ENCODE data around the gene PTPRCAP.

Gene PTPRCAP

DNA sequence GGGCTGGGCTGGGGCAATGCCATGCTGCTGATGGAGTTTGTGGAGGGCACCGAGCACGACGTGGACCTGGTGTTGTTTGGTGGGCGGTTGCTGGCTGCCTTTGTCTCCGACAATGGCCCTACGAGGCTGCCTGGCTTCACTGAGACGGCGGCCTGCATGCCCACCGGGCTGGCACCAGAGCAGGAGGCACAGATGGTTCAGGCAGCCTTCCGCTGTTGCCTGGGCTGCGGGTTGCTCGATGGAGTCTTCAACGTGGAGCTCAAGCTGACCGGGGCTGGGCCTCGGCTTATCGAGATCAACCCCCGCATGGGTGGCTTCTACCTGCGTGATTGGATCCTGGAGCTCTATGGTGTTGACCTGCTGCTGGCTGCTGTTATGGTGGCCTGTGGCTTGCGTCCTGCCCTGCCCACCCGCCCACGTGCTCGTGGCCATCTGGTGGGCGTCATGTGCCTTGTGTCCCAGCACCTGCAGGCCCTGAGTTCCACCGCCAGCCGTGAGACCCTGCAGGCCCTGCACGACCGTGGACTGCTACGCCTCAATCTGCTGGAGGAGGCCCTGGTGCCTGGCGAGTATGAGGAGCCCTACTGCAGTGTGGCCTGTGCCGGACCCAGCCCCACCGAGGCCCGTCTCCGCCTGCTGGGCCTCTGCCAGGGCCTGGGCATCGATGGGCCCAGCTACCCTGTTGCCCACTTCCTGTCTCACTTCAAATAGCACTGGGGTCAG is 13.4 kb downstream of the PTPRCAP start:
- no peak for DNase-seq

- DNase-seq, result no peak
Measured at GRCh38 chr11:67423466-67423865, 14.0 kb downstream of the PTPRCAP start.

- no peak for DNase-seq
Measured at GRCh38 chr11:67422891-67423290, 14.6 kb downstream of the PTPRCAP start.

DNA sequence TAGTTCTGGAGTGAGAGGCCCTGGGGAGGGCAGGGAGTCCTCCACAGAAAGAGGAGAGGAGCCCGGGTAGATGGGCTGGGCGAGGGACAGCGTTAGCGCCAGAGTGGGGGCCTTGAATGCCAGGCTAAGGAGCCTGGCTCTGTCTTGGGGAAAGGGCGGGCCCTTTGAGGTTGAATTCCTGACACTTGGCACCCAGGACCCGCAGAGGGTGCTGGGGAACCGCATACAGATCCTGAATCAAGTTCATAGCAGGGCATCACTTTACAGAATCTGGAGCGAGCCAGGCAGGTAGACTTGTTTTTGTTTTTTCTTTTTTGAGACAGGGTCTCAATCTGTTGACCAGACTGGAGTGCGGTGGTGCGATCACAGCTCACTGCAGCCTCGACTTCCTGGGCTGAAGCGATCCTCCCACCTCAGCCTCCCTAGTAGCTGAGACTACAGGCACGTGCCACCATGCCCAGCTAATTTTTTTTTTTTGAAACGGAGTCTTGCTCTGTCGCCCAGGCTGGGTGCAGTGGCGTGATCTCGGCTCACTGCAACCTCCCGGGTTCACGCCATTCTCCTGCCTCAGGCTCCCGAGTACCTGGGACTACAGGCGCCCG is 16.0 kb downstream of the PTPRCAP start:
- DNase-seq, result no peak

- DNase-seq, result peak; percentile 89 to 90
Measured at GRCh38 chr11:67420646-67421429, 16.6 kb downstream of the PTPRCAP start.

DNA sequence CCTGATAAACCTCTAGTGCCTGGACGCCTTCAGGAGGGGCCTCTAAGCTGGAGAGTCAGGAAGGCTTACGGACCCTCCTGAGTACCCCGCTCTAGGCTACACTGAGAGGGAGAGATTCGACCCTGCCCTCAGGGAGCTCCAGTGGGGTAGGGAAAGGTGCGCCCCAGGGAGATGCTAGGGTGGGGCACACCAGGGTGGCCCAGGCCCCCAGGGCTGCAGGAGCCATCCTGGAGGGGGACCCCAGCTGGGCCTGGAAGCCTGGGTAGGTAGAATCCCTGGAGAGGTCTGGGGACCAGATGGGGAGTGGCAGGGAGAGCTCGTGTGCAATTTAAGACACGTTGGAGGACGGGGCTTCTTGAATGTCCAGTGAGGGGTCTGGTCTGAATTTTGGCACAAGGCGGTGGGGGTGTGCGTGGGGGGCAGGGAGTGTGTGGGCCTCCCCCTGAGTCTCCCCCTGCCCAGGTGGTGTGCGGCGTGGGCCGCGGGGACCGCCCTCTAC is 17.3 kb downstream of the PTPRCAP start:
- no peak for DNase-seq

DNA sequence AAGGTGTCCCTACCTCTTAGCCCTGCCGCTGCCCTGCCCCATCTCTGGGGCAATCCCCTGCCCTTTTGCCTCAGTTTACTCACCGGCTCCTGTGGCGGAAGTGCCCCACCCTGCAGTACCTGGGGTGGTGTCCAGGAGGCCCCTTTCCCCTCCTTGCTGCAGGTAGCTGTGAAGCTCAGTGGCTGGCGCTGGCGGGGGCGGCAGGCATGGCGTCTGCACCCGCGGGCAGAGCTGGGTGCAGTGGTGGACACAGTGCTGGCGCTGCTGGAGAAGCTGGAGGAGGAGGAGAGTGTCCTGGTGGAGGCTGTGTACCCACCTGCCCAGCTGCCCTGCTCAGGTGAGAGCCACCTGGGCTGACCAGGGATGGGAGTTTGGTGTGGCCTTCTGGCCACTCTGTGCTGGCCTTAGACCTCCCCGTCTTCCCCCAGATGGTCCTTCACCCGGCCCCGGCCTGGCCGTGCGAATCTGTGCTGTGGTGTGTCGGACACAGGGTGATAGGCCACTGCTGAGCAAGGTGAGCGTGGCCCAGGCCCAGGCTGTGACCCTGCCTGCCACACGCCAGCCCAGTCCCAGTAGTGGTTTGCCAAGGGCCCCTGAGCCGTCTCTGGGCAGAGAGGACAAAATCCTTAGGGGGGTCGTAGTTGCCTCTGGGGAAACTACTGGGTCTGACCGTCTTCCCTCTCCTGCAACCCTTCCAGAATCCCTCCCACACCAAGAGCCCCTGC is 18.0 kb downstream of the PTPRCAP start:
- DNase-seq, result no peak

DNA sequence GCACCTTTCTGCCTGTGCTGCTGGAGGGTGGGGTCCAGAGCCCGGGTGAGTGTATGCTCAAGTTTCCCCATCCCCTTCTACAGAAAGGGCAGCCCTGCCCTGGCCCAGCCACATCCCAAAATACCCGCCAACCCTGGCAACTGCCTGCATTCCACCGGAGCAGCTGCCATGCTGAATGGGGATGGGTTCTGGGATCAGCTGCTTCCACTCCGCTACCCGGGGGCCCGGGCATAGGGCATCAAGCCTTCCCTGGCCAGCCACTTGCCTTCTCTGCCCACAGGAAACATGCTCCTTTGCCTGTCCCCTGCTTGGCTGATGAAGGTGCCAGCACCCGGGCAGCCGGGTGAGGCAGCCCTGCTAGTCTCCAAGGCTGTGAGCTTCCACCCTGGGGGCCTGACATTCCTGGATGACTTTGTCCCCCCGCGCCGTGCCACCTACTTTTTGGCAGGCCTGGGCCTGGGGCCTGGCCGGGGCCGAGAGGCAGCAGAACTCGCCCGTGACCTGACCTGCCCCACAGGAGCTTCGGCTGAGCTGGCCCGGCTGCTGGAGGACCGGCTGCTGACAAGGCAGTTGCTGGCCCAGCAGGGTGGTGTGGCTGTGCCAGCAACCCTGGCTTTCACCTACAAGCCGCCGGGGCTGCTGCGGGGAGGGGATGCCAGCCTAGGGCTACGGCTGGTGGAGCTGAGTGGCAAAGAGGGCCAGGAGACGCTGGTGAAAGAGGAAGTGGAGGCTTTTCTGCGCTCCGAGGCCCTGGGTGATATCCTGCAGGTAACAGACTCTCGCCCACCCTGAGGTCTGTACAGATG is 18.8 kb downstream of the PTPRCAP start:
- no peak for DNase-seq

- DNase-seq, result no peak
Measured at GRCh38 chr11:67417425-67417824, 20.1 kb downstream of the PTPRCAP start.

DNA sequence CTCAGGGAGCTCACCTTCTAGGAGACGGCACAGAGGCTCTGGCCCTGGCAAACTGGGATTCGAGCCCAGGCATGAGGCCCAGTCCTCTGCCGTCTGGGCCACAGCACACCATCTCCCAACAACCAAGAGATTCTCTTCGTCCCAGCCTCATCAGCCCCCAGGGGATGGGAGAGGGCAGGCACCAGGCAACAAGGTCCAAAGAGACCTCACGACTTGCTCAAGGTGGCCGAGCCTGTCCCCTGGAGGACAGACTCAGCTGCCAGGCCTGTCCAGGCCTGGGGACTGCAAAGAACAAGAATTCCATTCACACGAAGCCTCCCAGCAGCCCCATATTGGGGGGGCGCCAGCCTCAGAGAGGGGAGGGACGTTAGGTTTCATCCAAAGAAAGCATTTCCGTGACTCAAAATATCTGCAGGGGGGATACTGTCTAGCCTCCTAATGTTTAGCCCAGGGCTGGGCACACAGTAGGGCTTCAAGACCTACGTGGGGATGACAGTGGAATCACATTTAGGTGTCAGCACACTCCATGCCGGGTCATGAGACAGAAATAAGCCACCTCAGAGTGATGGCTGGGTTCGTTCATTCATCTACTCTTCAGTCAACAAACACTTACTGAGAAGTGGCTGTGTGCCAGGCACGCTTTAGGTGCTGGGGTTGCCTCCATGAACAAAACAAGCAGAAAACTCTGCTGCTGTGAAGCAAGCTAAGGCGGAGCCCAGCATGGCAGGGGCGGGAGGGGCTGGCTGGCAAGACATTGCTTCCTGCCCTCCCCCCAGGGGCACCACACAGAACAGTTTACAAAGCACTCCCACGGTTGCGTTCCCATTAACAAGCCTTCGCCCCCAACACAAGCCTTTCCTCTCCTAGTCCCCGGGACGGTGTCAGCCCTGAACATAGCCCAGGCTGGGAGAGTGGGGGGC is 20.8 kb downstream of the PTPRCAP start:
- no peak for DNase-seq

- no peak for DNase-seq
Measured at GRCh38 chr11:67415501-67416304, 21.8 kb downstream of the PTPRCAP start, which contains the start of gene CARNS1. Gene CARNS1 (plus strand): TSS chr11:67415678. CDS start chr11:67416200, 522 bp downstream.

GRCh38 chr11:67413266-67413849 is 24.1 kb downstream of the PTPRCAP start:
- DNase-seq, result no peak

DNA sequence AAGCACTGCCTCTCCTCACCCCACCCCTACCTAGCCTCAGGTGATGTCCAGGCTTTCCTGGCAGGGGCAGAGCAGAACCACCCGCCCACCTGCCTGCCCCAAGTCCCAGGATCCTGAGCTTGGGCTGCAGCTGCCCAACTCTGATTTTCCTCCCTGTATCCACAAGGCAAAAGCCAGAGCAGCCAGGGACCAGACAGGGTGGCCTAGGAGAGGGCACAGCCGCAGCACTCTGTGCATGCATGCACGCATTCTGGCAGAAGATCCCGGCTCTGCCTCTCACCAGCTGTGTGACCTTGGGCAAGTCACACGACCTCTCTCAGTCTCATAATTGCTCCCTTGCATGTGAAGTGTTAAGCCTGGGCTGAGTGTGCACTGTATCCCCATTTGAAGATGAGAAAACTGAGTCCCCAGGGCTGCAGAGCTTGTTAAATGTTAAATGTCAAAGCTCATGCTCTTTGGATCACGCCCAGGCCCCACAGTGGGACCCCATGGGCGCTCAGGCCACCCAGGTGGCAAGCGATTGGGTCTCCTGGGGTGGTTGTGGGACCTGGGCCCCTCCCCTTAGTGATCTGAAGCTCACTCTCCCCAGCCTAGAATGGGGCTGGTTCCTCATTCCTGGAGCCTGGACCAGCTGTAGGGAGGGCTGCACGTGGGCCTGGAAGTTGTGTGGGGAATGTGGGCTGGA is 24.8 kb downstream of the PTPRCAP start:
- no peak for DNase-seq

DNA sequence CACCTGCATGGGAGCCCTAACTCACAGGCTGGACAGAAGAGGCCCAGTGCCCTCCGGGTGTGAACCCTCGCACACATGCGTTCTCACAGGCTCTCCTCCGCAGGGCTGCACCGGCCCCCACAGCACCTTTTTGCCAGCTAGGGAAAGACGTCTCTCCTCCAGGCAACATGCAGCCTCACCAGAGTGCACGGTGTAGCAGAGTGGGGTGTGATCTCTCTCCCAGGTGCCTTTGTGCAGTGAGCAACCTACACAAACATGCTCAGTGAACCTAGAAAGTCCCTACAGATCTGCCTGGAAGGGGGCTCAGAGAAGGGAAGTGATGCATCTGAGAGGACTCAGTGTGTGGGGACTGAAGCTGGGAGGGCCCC is 25.7 kb downstream of the PTPRCAP start:
- no peak for DNase-seq

DNA sequence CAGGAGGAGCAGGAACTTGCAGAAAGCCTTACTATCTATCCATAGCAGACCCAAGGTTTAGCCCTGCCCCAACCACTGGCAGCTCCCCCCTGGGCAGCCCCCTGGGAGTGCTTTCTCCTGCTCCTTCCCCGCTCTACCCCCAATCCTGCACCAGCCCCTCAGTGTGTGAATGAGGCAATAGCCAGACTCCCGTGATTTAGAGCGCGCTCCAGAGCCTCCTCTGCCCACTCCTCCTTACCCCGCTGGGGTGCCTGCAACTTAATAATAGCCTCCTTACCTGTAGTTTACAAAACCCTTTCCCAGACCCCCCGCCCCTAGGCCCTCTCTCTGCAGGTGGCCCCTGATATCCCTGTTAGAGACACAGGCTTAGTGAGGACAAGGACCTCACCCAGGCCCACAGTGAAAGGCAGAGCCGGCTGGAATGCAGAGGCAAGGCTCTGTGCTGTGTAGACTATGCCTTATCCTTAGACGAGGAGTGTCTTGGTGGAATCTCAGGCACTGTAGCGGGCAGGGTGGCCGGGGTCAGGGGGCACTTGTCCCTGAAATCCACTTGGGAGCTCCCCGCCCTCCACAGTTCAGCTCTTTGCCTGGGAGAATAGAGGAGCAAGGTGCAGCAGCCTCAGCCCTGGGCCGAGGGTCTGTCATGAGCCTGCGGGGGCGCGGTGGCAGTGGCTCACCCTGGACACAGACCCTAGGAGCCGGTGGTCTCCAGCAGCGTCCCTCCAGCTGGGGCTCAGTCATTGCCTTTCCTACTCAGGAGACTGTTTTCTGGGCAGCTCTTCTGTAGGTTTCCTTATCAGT is 26.3 kb downstream of the PTPRCAP start:
- no peak for DNase-seq

GRCh38 chr11:67410369-67410831 is 27.1 kb downstream of the PTPRCAP start:
- no peak for DNase-seq

DNA sequence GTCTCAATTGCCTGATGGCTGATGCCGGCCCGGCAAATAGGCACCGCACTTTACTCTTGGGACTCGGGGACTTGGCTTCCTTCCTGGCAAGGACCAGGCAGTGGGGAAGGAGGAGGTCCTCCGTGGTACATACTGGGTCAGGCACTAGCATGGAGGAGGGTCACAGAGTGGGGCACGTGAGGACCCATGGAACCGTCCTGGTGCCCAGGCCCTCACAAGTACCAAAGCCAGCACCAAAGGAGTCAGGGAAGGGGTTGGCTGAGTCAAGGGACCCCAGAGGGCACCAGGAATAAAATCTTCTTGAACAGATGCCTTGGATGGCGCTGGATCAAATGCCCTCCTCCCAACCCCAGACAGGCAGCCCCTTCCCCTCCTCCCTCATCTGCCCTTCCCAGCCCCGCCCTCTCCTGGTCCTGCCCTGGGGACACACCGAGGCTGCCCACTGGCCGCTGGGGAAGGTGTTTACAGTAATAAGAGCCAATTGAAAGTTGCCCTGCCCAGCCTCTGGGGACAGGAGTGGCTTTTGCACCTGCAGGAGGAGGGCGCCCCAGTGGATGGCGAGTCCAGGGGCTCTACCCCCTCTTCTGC is 27.6 kb downstream of the PTPRCAP start:
- DNase-seq, result peak; percentile 74 to 78

DNA sequence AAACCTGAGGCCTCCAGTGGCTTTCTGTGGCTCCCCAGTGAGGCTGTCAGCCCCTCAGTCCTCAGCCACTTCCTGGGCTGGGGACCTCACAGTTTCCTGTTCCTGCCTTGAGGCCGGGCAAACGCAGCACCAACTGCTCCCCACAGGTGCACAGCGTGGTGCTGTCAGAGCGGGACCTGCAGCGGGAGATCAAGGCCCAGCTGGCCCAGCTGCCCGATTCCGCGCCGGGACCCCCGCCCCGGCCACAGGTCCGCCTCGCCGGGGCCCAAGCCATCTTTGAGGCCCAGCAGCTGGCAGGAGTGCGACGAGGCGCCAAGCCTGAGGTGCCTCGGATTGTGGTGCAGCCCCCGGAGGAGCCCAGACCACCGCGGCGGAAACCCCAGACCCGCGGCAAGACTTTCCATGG is 28.2 kb downstream of the PTPRCAP start:
- no peak for DNase-seq
